K562 (cell line): ENCODE results near the gene GZMM. TPM values are rescaled to one million over a fixed set of nuclear protein-coding genes. Genes with fewer than 3 reads are reported as not detected.

ENCODE experiments used
- CHD4 ChIP-seq: fragments of 200-600 bp; sonication (generic); IDR thresholded peaks from 3 replicates; pipeline ENCODE4 v1.6.1; 2012; ENCODE audit warnings: low read depth, mild to moderate bottlenecking, mixed read lengths, low read length, inconsistent platforms; ENCODE audit not compliant: insufficient read depth, insufficient replicate concordance, poor library complexity, severe bottlenecking
- EWSR1 ChIP-seq: fragments of 450-650 bp; IDR thresholded peaks from 2 replicates; pipeline ENCODE4 v1.6.1; 2018; ENCODE audit warnings: borderline replicate concordance, mild to moderate bottlenecking, low read depth, moderate library complexity; ENCODE audit not compliant: partially characterized antibody
- GATAD2B ChIP-seq: fragments of 450-650 bp; IDR thresholded peaks from 2 replicates; pipeline ENCODE4 v1.6.1; 2017; ENCODE audit warnings: mild to moderate bottlenecking, borderline replicate concordance
- JUNB ChIP-seq: fragments of 450-650 bp; formaldehyde crosslinking; conservative IDR thresholded peaks from 2 replicates; pipeline ENCODE4 v1.4.0; 2020; ENCODE audit warnings: mild to moderate bottlenecking
- MXI1 ChIP-seq: IDR thresholded peaks from 2 replicates; pipeline ENCODE4 v1.6.1; 2011; ENCODE audit warnings: low read depth, mild to moderate bottlenecking, improper control_type of control experiment, low read length
- RERE ChIP-seq: sonication (generic); formaldehyde crosslinking; IDR thresholded peaks from 2 replicates; pipeline ENCODE4 v1.8.0; 2023; ENCODE audit warnings: missing genetic modification reagents, mild to moderate bottlenecking, borderline replicate concordance
- SLC30A9 ChIP-seq: fragments of 250-450 bp; sonication (Bioruptor Pico); IDR thresholded peaks from 2 replicates; pipeline ENCODE4 v1.8.0; 2022; ENCODE audit warnings: mild to moderate bottlenecking, moderate library complexity
- SRSF3 ChIP-seq: fragments of 200-400 bp; formaldehyde crosslinking; IDR thresholded peaks from 2 replicates; pipeline ENCODE4 v1.6.1; 2016; ENCODE audit warnings: mild to moderate bottlenecking, low read length, moderate library complexity; ENCODE audit not compliant: insufficient read depth
- TAF15 ChIP-seq: fragments of 200-400 bp; formaldehyde crosslinking; IDR thresholded peaks from 2 replicates; pipeline ENCODE4 v1.6.1; 2017; ENCODE audit warnings: mild to moderate bottlenecking, low read depth, low read length, moderate library complexity
- TOE1 ChIP-seq, 2 experiments: fragments of 450-650 bp in 1 of 2; sonication (generic) in 1 of 2; formaldehyde crosslinking in 1 of 2; IDR thresholded peaks; 2 replicates each; pipeline versions ENCODE4 v1.7.1 to v1.8.0; 2016 to 2022; ENCODE audit warnings: borderline replicate concordance in 2 of 2, mild to moderate bottlenecking in 2 of 2, antibody characterized with exemption in 1 of 2, inconsistent platforms in 1 of 2, low read depth in 1 of 2, missing genetic modification reagents in 1 of 2, moderate library complexity in 1 of 2
- ZNF354B ChIP-seq: fragments of 250-450 bp; sonication (Bioruptor Pico); IDR thresholded peaks from 2 replicates; pipeline ENCODE4 v1.4.0; 2020
- ZNF655 ChIP-seq: fragments of 250-450 bp; sonication (Bioruptor Pico); IDR thresholded peaks from 2 replicates; pipeline ENCODE4 v1.5.0; 2021
- polyA plus RNA-seq, 8 experiments: library from polyadenylated mRNA; depleted of rRNA in 4 of 8; stranded (reverse) in 5 of 8; unstranded in 3 of 8; fragments of >200 nt; fragmentation: Nextera tagmentation in 2 of 8; fragmentation: Illumina TruSeq in 1 of 8; extraction: Ambion mirVana in 2 of 8; extraction: Trizol in 1 of 8; gene quantifications; 2 replicates each; pipeline versions ENCODE4 v1.2.1 to v1.2.3, GENCODE V29; 2011 to 2014; ENCODE audit warnings: inconsistent platforms in 1 of 8, missing spikeins in 1 of 8
- total RNA-seq, 7 experiments: library from RNA; depleted of rRNA in 6 of 7; stranded (reverse); fragments of >200 nt in 6 of 7; fragmentation: Illumina TruSeq in 2 of 7; extraction: Trizol in 2 of 7; gene quantifications; 2 replicates each; pipeline versions ENCODE4 v1.2.1 to v1.2.3, GENCODE V29; 2011 to 2021; ENCODE audit warnings: low replicate concordance in 1 of 7
- TF ChIP-seq, protein P1 (sequence below): fragments of 250-450 bp; sonication (Bioruptor Pico); IDR thresholded peaks from 2 replicates; pipeline ENCODE4 v1.4.0; 2020

Gene GZMM
- total and polyA plus RNA-seq, 9 of the 15 experiments (the other 6 are each of a cell fraction or from before 2014, with no cell fraction given) = 0.08 to 2.6 (median 0.70) TPM; not detected in 2

DNA sequence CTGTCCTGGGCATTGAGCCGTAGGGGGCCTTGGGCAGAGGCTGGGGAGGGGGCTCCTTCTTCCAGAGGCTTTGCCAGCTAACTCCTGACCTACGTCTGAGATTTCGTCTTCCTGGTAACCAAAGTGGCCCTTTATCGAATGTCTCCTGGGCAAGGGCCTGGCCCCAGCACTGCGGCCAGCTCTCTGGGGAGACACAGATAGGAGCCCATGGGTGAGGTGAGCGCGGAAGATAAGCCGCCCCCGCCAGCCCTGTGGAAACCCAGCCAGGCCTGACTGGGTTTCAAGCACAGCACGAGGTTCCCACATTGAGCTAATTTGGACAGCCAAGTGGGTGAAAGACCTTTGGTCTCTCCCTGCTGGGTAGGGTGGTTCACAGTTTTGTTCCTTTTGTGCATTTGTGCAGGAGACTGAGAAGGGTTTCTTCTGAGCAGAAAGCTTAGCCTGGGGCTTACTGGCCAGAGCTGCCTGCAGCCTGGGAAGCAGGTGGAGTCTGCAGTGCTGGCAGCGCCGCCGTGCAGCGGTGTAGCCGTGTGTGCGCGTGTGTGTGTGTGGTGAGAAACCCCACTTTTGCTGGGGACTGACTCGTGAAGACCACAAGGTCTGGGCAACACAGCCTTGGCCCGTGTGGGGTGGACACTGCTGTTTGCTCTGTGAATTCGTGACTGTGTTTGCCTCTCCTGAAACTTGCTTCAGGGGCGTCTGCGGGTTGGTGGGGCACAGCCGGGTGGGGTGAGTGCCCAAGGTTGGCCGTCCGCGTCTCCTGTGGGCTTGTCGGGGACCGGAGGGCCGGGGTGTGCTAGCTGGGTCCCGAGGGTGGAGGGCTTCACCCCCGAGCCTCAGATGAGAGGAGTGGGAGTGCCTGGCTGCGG is 31.0 kb downstream of the GZMM start (continued):
- no peak for TF ChIP-seq ZNF354B (CRISPR knock-in tag)
- TF ChIP-seq, protein P1, sequence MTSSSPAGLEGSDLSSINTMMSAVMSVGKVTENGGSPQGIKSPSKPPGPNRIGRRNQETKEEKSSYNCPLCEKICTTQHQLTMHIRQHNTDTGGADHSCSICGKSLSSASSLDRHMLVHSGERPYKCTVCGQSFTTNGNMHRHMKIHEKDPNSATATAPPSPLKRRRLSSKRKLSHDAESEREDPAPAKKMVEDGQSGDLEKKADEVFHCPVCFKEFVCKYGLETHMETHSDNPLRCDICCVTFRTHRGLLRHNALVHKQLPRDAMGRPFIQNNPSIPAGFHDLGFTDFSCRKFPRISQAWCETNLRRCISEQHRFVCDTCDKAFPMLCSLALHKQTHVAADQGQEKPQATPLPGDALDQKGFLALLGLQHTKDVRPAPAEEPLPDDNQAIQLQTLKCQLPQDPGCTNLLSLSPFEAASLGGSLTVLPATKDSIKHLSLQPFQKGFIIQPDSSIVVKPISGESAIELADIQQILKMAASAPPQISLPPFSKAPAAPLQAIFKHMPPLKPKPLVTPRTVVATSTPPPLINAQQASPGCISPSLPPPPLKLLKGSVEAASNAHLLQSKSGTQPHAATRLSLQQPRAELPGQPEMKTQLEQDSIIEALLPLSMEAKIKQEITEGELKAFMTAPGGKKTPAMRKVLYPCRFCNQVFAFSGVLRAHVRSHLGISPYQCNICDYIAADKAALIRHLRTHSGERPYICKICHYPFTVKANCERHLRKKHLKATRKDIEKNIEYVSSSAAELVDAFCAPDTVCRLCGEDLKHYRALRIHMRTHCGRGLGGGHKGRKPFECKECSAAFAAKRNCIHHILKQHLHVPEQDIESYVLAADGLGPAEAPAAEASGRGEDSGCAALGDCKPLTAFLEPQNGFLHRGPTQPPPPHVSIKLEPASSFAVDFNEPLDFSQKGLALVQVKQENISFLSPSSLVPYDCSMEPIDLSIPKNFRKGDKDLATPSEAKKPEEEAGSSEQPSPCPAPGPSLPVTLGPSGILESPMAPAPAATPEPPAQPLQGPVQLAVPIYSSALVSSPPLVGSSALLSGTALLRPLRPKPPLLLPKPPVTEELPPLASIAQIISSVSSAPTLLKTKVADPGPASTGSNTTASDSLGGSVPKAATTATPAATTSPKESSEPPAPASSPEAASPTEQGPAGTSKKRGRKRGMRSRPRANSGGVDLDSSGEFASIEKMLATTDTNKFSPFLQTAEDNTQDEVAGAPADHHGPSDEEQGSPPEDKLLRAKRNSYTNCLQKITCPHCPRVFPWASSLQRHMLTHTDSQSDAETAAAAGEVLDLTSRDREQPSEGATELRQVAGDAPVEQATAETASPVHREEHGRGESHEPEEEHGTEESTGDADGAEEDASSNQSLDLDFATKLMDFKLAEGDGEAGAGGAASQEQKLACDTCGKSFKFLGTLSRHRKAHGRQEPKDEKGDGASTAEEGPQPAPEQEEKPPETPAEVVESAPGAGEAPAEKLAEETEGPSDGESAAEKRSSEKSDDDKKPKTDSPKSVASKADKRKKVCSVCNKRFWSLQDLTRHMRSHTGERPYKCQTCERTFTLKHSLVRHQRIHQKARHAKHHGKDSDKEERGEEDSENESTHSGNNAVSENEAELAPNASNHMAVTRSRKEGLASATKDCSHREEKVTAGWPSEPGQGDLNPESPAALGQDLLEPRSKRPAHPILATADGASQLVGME (CRISPR knock-in tag) = no peak
- TF ChIP-seq MXI1 = peak; percentile 91
- TF ChIP-seq TAF15 = no peak
- no peak for TF ChIP-seq JUNB (CRISPR knock-in tag)
- TF ChIP-seq GATAD2B = peak; percentile 90
- TF ChIP-seq EWSR1 = no peak
- TF ChIP-seq ZNF655 = no peak
- no peak for TF ChIP-seq CHD4
- TF ChIP-seq TOE1 (IDR thresholded peaks at IDR 0.05; ENCODE audit: borderline replicate concordance) = 0 out of 2 replicates have a peak, but pooled peaks have one; percentile 32
- TF ChIP-seq TOE1 (CRISPR knock-in tag; IDR thresholded peaks at IDR 0.05; ENCODE audit: borderline replicate concordance, low read depth) = no peak; the same call in 1 of the 2 replicates
- no peak for TF ChIP-seq RERE
- no peak for TF ChIP-seq SRSF3
- no peak for TF ChIP-seq SLC30A9
